Measurements from ENCODE around the gene DRD1.

- TF ChIP-seq, protein P1, sequence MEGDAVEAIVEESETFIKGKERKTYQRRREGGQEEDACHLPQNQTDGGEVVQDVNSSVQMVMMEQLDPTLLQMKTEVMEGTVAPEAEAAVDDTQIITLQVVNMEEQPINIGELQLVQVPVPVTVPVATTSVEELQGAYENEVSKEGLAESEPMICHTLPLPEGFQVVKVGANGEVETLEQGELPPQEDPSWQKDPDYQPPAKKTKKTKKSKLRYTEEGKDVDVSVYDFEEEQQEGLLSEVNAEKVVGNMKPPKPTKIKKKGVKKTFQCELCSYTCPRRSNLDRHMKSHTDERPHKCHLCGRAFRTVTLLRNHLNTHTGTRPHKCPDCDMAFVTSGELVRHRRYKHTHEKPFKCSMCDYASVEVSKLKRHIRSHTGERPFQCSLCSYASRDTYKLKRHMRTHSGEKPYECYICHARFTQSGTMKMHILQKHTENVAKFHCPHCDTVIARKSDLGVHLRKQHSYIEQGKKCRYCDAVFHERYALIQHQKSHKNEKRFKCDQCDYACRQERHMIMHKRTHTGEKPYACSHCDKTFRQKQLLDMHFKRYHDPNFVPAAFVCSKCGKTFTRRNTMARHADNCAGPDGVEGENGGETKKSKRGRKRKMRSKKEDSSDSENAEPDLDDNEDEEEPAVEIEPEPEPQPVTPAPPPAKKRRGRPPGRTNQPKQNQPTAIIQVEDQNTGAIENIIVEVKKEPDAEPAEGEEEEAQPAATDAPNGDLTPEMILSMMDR (IDR thresholded peaks at IDR 0.05; ENCODE audit: insufficient read depth, low read length): no peak
- TF ChIP-seq, protein P2, sequence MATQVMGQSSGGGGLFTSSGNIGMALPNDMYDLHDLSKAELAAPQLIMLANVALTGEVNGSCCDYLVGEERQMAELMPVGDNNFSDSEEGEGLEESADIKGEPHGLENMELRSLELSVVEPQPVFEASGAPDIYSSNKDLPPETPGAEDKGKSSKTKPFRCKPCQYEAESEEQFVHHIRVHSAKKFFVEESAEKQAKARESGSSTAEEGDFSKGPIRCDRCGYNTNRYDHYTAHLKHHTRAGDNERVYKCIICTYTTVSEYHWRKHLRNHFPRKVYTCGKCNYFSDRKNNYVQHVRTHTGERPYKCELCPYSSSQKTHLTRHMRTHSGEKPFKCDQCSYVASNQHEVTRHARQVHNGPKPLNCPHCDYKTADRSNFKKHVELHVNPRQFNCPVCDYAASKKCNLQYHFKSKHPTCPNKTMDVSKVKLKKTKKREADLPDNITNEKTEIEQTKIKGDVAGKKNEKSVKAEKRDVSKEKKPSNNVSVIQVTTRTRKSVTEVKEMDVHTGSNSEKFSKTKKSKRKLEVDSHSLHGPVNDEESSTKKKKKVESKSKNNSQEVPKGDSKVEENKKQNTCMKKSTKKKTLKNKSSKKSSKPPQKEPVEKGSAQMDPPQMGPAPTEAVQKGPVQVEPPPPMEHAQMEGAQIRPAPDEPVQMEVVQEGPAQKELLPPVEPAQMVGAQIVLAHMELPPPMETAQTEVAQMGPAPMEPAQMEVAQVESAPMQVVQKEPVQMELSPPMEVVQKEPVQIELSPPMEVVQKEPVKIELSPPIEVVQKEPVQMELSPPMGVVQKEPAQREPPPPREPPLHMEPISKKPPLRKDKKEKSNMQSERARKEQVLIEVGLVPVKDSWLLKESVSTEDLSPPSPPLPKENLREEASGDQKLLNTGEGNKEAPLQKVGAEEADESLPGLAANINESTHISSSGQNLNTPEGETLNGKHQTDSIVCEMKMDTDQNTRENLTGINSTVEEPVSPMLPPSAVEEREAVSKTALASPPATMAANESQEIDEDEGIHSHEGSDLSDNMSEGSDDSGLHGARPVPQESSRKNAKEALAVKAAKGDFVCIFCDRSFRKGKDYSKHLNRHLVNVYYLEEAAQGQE (IDR thresholded peaks at IDR 0.05; ENCODE audit: insufficient replicate concordance, low read depth): no peak
- no peak for TF ChIP-seq POLR2AphosphoS5 (IDR thresholded peaks at IDR 0.05; ENCODE audit: low read depth)
- no peak for TF ChIP-seq GABPA (IDR thresholded peaks at IDR 0.05; ENCODE audit: low read depth)
These were observed 9.2 kb downstream of the DRD1 start for GRCh38 chr5:175434800-175435199.

Data from HL-60 (cell line).